ENCODE results near the gene FABP3.
A peak's percentile ranks its signal among the peaks of the same experiment; 100 is the strongest.

FABP3 gene

GRCh38 chr1:31412732-31413404 is 40.0 kb upstream of the FABP3 start, which contains the start of gene SERINC2:
Gene SERINC2 (plus strand): TSS chr1:31413213. CDS start chr1:31413266, 53 bp downstream.
- peaks cover 27% of the 10 kb centered on the region for H3K27me3 ChIP-seq (ENCODE audit: control insufficient read depth, insufficient read depth, low read length, poor library complexity, severe bottlenecking)
- no peaks in the 10 kb centered on the region for H3K9me3 ChIP-seq (ENCODE audit: control insufficient read depth, low read length)
- H3K4me1 ChIP-seq (ENCODE audit: control insufficient read depth, insufficient read depth, low read length), result peaks cover 19% of the 10 kb centered on the region
- no peak within 1 kb of the TSS for H3K27ac ChIP-seq (ENCODE audit: insufficient read depth, low read depth, low read length, poor library complexity, severe bottlenecking)
- 4% methylated on average over 63 of the region's 63 CpGs for WGBS, 2 experiments
- H3K36me3 ChIP-seq (ENCODE audit: control insufficient read depth, insufficient read depth, low read length), result no peaks in the 10 kb centered on the region
- H3K4me3 ChIP-seq (ENCODE audit: insufficient read depth, low read depth, low read length), result peak within 1 kb of the TSS; percentile 81

GRCh38 chr1:31412205-31412604 is 39.3 kb upstream of the FABP3 start:
- H3K4me3 ChIP-seq (ENCODE audit: insufficient read depth, low read depth, low read length), result no peak overlapping the region
- 72 to 77% methylated on average over 2 of the region's 2 CpGs for WGBS, 2 experiments

GRCh38 chr1:31410871-31411270 is 38.0 kb upstream of the FABP3 start:
- H3K9me3 ChIP-seq (ENCODE audit: control insufficient read depth, low read length), result no peaks in the 10 kb centered on the region
- no peaks in the 10 kb centered on the region for H3K36me3 ChIP-seq (ENCODE audit: control insufficient read depth, insufficient read depth, low read length)
- 88% methylated on average over 4 of the region's 4 CpGs for WGBS, 2 experiments
- peaks cover 13% of the 10 kb centered on the region for H3K4me1 ChIP-seq (ENCODE audit: control insufficient read depth, insufficient read depth, low read length)
- no peak overlapping the region for H3K4me3 ChIP-seq (ENCODE audit: insufficient read depth, low read depth, low read length)
- H3K27me3 ChIP-seq (ENCODE audit: control insufficient read depth, insufficient read depth, low read length, poor library complexity, severe bottlenecking), result peaks cover 27% of the 10 kb centered on the region
- H3K27ac ChIP-seq (ENCODE audit: insufficient read depth, low read depth, low read length, poor library complexity, severe bottlenecking), result no peak overlapping the region

More at GRCh38 chr1:31412205-31412604, 39.3 kb upstream of the FABP3 start:
- no peak overlapping the region for H3K27ac ChIP-seq (ENCODE audit: insufficient read depth, low read depth, low read length, poor library complexity, severe bottlenecking)
- H3K4me1 ChIP-seq (ENCODE audit: control insufficient read depth, insufficient read depth, low read length), result peaks cover 19% of the 10 kb centered on the region
- no peaks in the 10 kb centered on the region for H3K36me3 ChIP-seq (ENCODE audit: control insufficient read depth, insufficient read depth, low read length)
- peaks cover 27% of the 10 kb centered on the region for H3K27me3 ChIP-seq (ENCODE audit: control insufficient read depth, insufficient read depth, low read length, poor library complexity, severe bottlenecking)
- H3K9me3 ChIP-seq (ENCODE audit: control insufficient read depth, low read length), result no peaks in the 10 kb centered on the region

- Histone ChIP-seq H3K4me3 (ENCODE audit: insufficient read depth, low read depth, low read length) (no peak overlapping the region), H3K4me1 (ENCODE audit: control insufficient read depth, insufficient read depth, low read length) (peaks cover 9% of the 10 kb centered on the region), H3K27ac (ENCODE audit: insufficient read depth, low read depth, low read length, poor library complexity, severe bottlenecking) (no peak overlapping the region), H3K27me3 (ENCODE audit: control insufficient read depth, insufficient read depth, low read length, poor library complexity, severe bottlenecking) (peaks cover 27% of the 10 kb centered on the region), H3K36me3 (ENCODE audit: control insufficient read depth, insufficient read depth, low read length) (no peaks in the 10 kb centered on the region), H3K9me3 (ENCODE audit: control insufficient read depth, low read length) (no peaks in the 10 kb centered on the region)
- WGBS, 2 experiments, result 86% methylated on average over 6 of the region's 6 CpGs
These were observed 37.3 kb upstream of the FABP3 start for GRCh38 chr1:31409946-31410858.

DNA sequence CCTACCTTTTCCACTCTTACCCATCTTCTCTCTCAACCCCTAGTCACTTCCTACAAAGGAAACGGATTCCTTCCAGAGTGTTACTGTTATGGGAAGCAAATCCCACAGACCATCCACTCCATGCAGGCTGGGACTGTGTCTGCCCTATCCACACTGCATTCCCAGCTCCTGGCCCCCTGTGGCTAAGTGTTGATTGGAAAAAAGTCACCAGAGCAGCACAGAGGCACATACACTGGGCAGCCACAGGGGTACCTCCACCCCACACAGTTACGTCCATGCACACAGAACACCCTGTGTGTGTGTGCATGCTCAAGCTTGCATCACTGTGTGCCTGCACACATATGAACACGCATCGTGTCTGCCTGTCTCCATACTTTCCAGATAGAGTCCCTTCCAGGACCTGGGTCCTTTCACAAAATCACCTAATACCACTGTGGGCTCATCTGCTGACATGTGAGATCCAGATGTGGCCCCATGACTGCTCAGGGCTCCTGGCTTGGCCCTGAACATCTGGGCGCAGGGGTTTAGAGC is 36.0 kb upstream of the FABP3 start:
- Histone ChIP-seq H3K4me1 (ENCODE audit: control insufficient read depth, insufficient read depth, low read length) (peaks cover 4% of the 10 kb centered on the region), H3K9me3 (ENCODE audit: control insufficient read depth, low read length) (no peaks in the 10 kb centered on the region), H3K27ac (ENCODE audit: insufficient read depth, low read depth, low read length, poor library complexity, severe bottlenecking) (no peak overlapping the region), H3K36me3 (ENCODE audit: control insufficient read depth, insufficient read depth, low read length) (no peaks in the 10 kb centered on the region), H3K27me3 (ENCODE audit: control insufficient read depth, insufficient read depth, low read length, poor library complexity, severe bottlenecking) (peaks cover 27% of the 10 kb centered on the region), H3K4me3 (ENCODE audit: insufficient read depth, low read depth, low read length) (no peak overlapping the region)
- 86 to 97% methylated on average over 5 of the region's 5 CpGs for WGBS, 2 experiments

- WGBS, 2 experiments, result 90 to 92% methylated on average over 18 of the region's 18 CpGs
- Histone ChIP-seq H3K4me3 (ENCODE audit: insufficient read depth, low read depth, low read length) (no peak overlapping the region), H3K27ac (ENCODE audit: insufficient read depth, low read depth, low read length, poor library complexity, severe bottlenecking) (no peak overlapping the region), H3K36me3 (ENCODE audit: control insufficient read depth, insufficient read depth, low read length) (no peaks in the 10 kb centered on the region), H3K27me3 (ENCODE audit: control insufficient read depth, insufficient read depth, low read length, poor library complexity, severe bottlenecking) (peaks cover 10% of the 10 kb centered on the region), H3K4me1 (ENCODE audit: control insufficient read depth, insufficient read depth, low read length) (no peaks in the 10 kb centered on the region), H3K9me3 (ENCODE audit: control insufficient read depth, low read length) (no peaks in the 10 kb centered on the region)
These were observed 34.3 kb upstream of the FABP3 start for GRCh38 chr1:31407029-31407626.

- no peaks in the 10 kb centered on the region for H3K9me3 ChIP-seq (ENCODE audit: control insufficient read depth, low read length)
- 95 to 98% methylated on average over 6 of the region's 6 CpGs for WGBS, 2 experiments
- no peak overlapping the region for H3K27ac ChIP-seq (ENCODE audit: insufficient read depth, low read depth, low read length, poor library complexity, severe bottlenecking)
- no peaks in the 10 kb centered on the region for H3K4me1 ChIP-seq (ENCODE audit: control insufficient read depth, insufficient read depth, low read length)
- no peaks in the 10 kb centered on the region for H3K27me3 ChIP-seq (ENCODE audit: control insufficient read depth, insufficient read depth, low read length, poor library complexity, severe bottlenecking)
- H3K4me3 ChIP-seq (ENCODE audit: insufficient read depth, low read depth, low read length), result no peak overlapping the region
- no peaks in the 10 kb centered on the region for H3K36me3 ChIP-seq (ENCODE audit: control insufficient read depth, insufficient read depth, low read length)
These were observed 32.8 kb upstream of the FABP3 start for GRCh38 chr1:31405578-31406245.

DNA sequence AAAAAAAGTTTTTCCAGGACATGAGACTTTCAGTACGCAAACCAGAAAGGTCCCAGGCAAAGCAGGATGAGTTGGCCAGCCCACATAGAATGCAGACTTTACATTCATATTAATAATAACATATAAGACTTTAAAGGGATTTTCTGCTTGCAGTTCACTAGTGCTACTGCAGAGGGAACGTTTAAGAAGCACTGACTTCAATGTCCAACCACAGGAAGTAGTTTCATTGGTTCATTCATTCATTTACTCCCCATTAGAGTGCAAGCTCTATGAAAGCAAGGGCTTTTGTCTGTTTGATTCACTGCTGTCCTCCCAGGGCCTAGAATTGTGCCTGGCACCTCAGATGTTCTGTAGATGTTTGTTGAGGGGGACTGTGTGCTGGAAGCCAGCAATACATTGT is 28.4 kb upstream of the FABP3 start:
- no peak overlapping the region for H3K27ac ChIP-seq (ENCODE audit: insufficient read depth, low read depth, low read length, poor library complexity, severe bottlenecking)
- no peaks in the 10 kb centered on the region for H3K9me3 ChIP-seq (ENCODE audit: control insufficient read depth, low read length)
- H3K36me3 ChIP-seq (ENCODE audit: control insufficient read depth, insufficient read depth, low read length), result no peaks in the 10 kb centered on the region
- no peaks in the 10 kb centered on the region for H3K4me1 ChIP-seq (ENCODE audit: control insufficient read depth, insufficient read depth, low read length)
- WGBS, 2 experiments, result 75 to 77% methylated on average over 2 of the region's 2 CpGs
- no peak overlapping the region for H3K4me3 ChIP-seq (ENCODE audit: insufficient read depth, low read depth, low read length)
- H3K27me3 ChIP-seq (ENCODE audit: control insufficient read depth, insufficient read depth, low read length, poor library complexity, severe bottlenecking), result no peaks in the 10 kb centered on the region

- no peaks in the 10 kb centered on the region for H3K36me3 ChIP-seq (ENCODE audit: control insufficient read depth, insufficient read depth, low read length)
- no peak overlapping the region for H3K27ac ChIP-seq (ENCODE audit: insufficient read depth, low read depth, low read length, poor library complexity, severe bottlenecking)
- WGBS, 2 experiments, result 88 to 90% methylated on average over 3 of the region's 3 CpGs
- no peaks in the 10 kb centered on the region for H3K9me3 ChIP-seq (ENCODE audit: control insufficient read depth, low read length)
- H3K27me3 ChIP-seq (ENCODE audit: control insufficient read depth, insufficient read depth, low read length, poor library complexity, severe bottlenecking), result peaks cover 4% of the 10 kb centered on the region
- no peaks in the 10 kb centered on the region for H3K4me1 ChIP-seq (ENCODE audit: control insufficient read depth, insufficient read depth, low read length)
- no peak overlapping the region for H3K4me3 ChIP-seq (ENCODE audit: insufficient read depth, low read depth, low read length)
These were observed 27.5 kb upstream of the FABP3 start for GRCh38 chr1:31400393-31400792.

Data from ectodermal cell (in vitro differentiated cells).